ENCODE measurements around the gene WWC1.

WWC1 gene

GRCh38 chr5:168479166-168479565 lies 187.7 kb downstream of the WWC1 start:
- DNase-seq (ENCODE audit: low read depth in 2 of 2, low spot score in 1 of 2): no peak

GRCh38 chr5:168480601-168481000 lies 189.2 kb downstream of the WWC1 start:
- no peak for DNase-seq (ENCODE audit: low read depth in 2 of 2, low spot score in 1 of 2)

GRCh38 chr5:168481330-168481788 lies 189.9 kb downstream of the WWC1 start:
- DNase-seq (ENCODE audit: low read depth in 2 of 2, low spot score in 1 of 2): no peak

DNA sequence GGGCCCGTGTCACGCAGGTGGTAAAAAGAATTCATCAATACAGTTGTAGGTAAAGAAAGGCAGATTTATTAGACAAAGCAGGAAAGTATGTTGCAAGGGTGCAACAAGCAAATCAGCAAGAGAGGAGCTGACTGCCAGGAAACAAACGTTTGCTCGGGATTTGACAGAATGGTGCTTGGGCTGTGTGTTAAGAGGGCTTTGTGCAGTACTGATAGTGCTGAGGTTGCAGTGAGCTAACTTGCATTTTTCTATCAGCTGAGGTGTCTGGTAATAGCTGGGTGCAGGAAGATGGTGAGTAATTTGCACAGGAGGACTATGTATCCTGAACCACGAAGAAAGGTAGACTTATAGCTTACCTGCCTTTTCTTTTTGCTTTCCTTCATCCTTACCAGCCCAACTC lies 190.9 kb downstream of the WWC1 start:
- DNase-seq (ENCODE audit: low read depth in 2 of 2, low spot score in 1 of 2): no peak

DNA sequence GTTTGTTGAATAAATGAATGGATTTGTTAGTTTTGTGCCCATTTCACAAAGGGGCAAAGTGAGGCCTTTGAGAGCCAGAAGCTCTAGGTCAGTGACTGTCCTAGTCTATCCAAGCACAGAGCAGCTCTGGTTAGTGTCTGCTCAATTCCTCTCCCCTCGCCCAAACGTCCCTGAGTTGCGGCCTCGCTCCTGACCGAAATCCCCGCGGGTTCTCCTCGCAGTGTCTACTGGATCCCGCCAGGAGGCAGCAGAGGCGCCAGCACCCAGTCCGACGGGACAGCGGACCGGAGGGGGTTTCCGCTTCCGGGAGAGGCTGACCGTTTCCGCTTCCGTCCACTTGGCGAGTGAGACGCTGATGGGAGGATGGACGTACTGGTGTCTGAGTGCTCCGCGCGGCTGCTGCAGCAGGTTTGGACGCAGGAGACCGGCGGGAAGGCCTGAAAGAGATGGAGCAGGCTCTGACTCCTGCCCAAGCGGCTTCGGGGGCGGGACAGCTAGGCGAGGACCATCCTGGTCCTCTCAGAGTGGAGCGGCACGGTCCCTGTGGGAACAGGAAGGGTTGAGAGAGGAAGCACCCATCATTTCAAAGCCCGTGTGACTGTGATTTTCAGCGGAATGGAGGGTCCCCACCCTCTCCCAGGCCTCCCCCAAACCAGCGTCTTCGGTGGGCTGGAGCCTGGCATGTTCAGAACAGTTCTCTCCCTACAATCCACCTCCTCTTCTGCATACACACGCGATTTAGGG lies 194.9 kb downstream of the WWC1 start, which contains the start of gene RARS1:
Gene RARS1 (plus strand): TSS at position 336 of the 744 bp plus-strand sequence. CDS start 28 bp downstream, at position 364.
- DNase-seq (ENCODE audit: low read depth in 2 of 2, low spot score in 1 of 2): peak; percentile 70 to 73

DNA sequence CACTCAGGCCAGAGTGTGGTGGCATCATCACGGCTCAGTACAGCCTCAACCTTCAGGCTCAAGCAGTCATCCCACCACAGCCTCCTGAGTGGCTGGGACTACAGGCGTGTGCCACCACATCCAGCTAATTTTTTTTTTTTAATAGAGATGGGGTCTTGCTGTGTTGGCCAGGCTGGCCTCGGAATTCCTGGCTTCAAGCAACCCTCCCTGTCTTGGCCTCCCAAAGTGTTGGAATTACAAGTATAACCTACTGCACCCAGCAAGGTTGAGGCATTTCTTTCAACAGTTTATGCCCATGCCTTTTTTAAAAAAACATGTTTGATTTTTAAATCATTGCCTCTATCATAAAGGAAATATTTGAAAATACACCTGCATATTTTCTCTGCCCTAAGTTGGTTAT lies 197.6 kb downstream of the WWC1 start:
- DNase-seq (ENCODE audit: low read depth in 2 of 2, low spot score in 1 of 2): no peak

DNA sequence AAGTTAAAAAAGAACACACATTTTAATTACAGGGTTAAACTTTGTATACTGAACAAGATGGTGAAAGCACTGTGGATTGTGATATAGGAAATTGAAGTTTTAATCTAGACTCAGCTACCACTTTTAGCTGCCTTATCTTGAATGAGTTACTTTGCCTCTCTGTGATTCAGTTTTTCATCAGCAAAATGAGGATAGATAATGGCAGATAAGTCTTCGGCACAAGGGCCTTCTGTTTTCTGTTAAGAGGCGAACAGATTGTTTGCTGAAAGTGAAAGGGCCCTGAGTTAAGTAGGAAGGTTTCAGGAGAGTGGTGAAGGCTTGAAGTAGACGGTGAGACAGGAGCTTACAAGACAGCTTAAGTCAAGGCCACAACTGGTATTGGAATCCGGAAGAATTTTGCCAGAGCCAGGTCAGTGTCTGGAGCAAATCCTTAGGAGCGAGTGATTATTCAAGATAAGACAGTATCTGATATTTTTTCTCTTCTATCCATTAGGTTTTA lies 202.7 kb downstream of the WWC1 start:
- DNase-seq (ENCODE audit: low read depth in 2 of 2, low spot score in 1 of 2): no peak

GRCh38 chr5:168502563-168503237 lies 211.3 kb downstream of the WWC1 start:
- no peak for DNase-seq (ENCODE audit: low read depth in 2 of 2, low spot score in 1 of 2)

DNA sequence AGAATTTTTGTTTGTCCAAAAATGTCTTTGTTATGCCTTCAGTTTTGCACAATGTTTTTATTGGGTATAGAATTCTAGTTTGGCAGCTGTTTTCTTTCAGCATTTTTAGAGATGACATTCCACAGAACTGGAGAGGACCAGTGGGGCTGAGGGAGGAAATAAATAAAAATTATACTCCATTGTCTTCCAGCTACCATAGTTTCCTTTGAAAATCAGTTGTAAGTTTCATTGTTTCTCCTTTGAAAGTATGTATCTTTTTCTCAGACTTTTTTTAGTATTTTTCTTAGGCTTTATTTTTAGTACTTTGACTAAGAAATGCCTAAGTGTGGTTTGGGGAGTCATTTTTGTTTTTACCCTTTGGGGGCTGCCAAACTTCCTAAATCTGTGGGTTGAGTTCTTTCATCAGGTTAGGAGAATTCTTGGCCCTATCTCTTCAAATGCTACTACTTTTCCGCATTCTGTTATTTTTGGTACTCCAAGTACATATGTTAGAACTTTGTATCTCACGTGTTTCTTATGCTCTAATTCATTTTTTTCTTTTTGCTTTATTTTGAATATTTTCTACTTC lies 222.5 kb downstream of the WWC1 start:
- no peak for DNase-seq (ENCODE audit: low read depth in 2 of 2, low spot score in 1 of 2)

All from stimulated activated CD8-positive, alpha-beta memory T cell treated with anti-CD3 and anti-CD28 coated beads, Interleukin-4, amount 100 ng/mL, for 1 hour (primary cell).